GM18951 (cell line): ENCODE results near the gene ZKSCAN4.

Experiments used
- POLR2A ChIP-seq: IDR thresholded peaks from 4 replicates; pipeline ENCODE4 v1.6.1; 2011; ENCODE audit warnings: mild to moderate bottlenecking; ENCODE audit not compliant: insufficient read length, insufficient read depth; ENCODE audit errors: extremely low read depth
- in situ Hi-C: fragments of 300-500 bp; cut with MboI; formaldehyde crosslinking; loops from one replicate; pipeline ENCODE4 v1.12.0; 2022; ENCODE audit warnings: low sequenced_read_pairs, mixed read lengths, inconsistent platforms; ENCODE audit not compliant: unreplicated experiment

Gene ZKSCAN4

DNA sequence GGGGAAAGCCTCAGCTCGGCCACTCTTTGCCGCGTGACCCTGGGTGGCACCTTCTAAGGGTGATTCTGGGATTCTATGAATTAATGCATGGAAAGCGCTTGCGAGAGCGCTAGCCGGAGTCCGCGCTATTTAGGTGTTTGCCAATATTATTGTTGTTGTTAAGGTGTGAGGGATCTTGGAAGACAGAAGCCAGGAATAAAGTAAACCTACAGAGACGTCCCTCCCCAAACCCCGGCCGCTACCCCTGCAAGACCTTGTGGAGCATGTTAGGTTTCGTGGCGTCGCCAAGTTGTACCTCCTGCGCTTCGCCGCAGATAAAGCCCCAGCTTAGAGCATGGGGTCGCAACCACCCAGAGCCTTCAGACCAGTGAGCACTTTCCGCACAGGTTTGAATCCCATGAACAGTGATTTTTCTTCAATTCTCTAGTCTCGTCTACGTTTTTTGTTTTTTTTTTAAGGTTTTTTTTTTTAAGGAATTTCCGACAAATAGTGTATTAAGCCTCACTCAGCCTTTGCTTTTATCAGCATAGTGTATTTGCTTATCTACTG is 43.9 kb downstream of the ZKSCAN4 start:
- TF ChIP-seq POLR2A, result no peak
- in situ Hi-C loops, result no loop called here

- no peak for TF ChIP-seq POLR2A
- in situ Hi-C loops, result no loop called here
These were observed 44.5 kb downstream of the ZKSCAN4 start for GRCh38 chr6:28207510-28208110.

DNA sequence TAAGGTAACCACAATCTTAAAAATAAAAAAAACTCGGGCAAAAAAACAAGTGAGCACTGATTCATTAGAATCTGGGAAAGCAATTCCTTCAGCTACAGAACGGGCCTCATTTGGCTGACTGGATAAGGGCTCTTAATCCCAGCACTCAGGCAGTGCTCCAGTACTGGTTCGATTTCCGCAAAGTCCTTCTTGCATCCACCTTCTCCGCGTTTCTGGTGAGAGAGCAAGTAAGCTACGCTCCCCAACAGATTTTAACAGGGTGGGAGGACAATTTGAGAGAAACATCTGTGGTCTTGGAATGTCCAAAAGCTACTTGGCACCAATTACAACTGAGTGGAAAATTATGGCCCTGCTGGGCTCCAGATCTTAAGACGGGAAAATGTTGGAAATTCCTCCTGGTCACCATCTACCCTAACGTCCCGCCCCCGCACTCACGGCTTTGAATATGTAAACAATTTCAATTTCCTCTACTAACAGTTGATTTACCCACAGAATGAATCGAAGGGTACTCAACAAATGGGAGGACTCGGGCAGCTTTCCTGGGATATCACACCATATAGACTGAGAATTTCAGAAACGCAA is 45.0 kb downstream of the ZKSCAN4 start:
- TF ChIP-seq POLR2A, result no peak
- in situ Hi-C loops, result no loop called here

- no peak for TF ChIP-seq POLR2A
- in situ Hi-C loops, result no loop called here
These were observed 45.5 kb downstream of the ZKSCAN4 start for GRCh38 chr6:28206527-28206926.

DNA sequence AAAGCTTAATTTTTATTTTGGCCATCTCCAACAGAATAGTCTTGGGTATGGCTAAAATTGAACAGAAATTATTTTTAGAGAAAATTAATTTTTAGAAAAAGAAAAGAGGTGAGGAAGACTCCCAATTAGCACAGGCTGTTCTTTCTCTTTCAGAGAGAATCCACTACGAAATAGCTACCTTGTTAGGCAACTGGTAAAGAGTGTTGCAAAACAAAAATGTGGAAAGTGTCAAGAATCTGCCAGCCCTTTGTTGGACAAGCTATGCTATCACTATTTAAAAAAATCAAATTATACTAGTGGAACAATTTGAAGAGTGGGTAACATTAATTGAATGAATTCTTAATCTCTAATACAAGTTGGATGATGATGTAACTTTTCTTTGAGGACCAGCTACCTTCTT is 46.2 kb downstream of the ZKSCAN4 start:
- TF ChIP-seq POLR2A, result no peak
- in situ Hi-C loops, result no loop called here

GRCh38 chr6:28203201-28203600 is 48.9 kb downstream of the ZKSCAN4 start:
- TF ChIP-seq POLR2A, result no peak
- in situ Hi-C loops, result no loop called here

GRCh38 chr6:28200020-28200419 is 52.0 kb downstream of the ZKSCAN4 start:
- no peak for TF ChIP-seq POLR2A
- in situ Hi-C loops, result no loop called here
